Stimulated activated CD8-positive, alpha-beta memory T cell treated with anti-CD3 and anti-CD28 coated beads, Interleukin-12 subunit alpha, Interleukin-12 subunit beta, amount 100 ng/mL, for 1 hour (primary cell): Measurements from ENCODE around the gene GCK.

Experiments used
- DNase-seq: peaks from one replicate; pipeline ENCODE4 v3.0.0-alpha.2; 2020; ENCODE audit warnings: low read depth

The GCK gene

GRCh38 chr7:44189286-44189992 lies at the start of gene GCK:
GCK (minus strand) TSS chr7:44189439; CDS start chr7:44188953, 486 bp downstream.
- no peak for DNase-seq

- no peak for DNase-seq
Observed at GRCh38 chr7:44238116-44238695, 49.0 kb upstream of the GCK start.

GRCh38 chr7:44237696-44238095 lies 48.5 kb upstream of the GCK start:
- DNase-seq = no peak

GRCh38 chr7:44236333-44236728 lies 47.1 kb upstream of the GCK start:
- no peak for DNase-seq

DNA sequence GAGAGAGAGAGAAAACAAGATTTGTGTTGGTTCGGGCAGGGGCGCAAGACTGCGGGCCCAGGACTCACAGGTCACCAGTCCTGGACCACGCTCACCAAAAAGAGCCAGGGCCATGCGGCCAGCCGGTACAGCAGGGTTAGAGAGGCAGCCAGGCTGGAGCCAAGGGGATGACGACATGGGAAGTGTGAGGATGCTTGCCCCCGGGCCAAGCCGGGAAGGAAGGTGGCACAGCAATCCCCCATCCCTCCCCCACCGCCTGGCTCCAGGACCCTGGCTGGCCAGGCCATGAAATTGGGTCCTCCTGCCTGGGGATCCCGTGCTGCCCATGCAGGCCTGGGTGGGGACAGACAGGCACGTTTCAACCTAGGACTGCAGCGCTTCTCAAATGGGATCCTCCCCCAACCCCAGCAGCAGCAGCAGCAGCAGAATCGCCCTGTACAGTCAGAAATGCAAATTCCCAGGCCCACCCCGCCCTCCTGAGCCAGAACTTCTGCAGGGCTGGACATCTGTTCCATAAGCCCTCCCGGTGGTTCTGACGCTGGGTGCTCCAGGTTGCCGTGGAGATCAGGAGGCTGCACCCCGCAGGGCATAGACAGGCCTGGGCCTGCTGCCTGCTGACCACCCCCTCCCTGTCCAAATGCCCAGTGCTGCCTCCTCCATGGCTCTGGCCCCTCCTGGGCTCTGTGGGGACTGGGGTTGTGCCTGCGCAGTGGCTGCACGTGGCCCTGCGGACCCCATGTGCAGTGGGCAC lies 46.5 kb upstream of the GCK start:
- DNase-seq = no peak

DNA sequence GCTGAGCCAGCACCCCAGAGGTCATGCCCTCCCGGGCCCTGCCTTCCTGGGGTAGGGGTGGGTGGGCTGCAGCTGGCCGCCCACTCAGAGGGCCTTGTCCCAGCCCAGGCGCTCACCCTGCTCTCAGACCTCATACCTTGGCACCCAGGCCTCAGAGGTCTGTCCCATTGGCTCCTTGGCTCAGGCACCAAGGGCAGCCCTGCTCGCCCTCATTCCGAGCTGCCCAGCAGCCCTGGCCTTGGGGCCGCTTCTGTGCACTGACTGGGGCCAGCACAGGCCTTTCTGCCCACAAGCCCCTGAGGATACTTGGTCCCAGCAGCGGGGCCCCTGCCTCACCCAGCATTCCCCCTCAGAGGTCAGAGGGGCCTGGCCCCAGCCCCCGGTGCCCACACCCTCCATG lies 45.8 kb upstream of the GCK start:
- no peak for DNase-seq

DNA sequence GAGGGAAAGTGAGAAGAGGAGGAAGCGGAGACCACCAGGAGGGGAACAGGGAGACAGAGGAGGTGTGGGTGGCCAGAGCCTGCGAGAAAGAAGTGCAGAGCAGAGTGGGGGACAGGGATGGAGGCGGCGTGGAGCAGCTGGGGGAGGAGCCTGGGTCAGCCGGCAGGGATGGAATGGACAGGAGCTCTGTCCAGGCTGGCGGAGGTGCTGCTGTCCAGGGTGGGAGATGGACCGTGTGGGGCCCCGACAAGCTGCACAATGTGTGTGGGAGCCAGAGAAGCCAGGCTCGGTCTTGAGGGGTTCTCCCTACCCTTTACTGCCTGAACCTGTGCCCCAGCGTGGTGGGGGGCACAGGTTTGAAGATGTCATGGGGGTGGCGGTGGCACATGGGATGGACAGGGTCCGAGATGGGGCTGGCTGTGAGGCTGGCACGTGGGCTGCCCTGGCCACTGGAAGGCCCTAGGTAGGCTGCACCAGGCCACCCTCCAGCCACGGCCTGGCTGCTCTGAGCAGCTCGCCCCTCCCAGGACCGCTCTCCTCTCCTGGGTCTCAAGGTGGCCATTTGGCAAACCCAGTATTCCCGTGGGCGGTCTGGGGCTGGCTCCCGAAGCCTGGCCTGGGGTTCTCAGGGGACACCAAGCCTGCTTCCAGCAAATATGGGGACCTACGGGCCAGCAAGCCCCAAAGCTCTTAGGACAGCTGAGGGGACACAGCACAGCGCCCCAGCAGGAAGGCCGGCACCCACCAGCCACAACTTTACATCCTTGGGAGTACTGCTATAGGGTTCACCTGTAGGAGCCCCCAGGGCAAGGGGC lies 43.9 kb upstream of the GCK start:
- DNase-seq = no peak

DNA sequence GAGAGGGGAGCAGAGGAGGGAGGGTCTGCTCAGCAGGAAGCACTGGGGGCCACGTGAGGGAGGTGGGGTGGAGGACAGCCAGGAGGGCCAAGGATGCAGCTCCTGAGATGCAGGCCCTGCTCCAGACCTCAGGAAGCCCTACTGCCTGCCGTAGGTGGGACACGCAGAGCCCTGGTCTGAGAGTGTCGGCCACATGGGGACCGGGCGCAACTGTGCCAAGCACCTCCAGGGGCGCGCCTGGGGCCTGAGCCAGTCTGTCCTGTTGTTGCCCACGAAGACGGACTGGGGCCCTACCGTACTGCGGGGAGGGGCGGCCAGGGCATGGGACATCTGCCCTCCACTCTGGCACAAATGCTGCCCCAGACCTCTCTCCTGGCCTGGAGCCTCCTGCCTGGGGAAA lies 43.2 kb upstream of the GCK start:
- no peak for DNase-seq

- DNase-seq = no peak
Observed at GRCh38 chr7:44231088-44231487, 41.8 kb upstream of the GCK start.

DNA sequence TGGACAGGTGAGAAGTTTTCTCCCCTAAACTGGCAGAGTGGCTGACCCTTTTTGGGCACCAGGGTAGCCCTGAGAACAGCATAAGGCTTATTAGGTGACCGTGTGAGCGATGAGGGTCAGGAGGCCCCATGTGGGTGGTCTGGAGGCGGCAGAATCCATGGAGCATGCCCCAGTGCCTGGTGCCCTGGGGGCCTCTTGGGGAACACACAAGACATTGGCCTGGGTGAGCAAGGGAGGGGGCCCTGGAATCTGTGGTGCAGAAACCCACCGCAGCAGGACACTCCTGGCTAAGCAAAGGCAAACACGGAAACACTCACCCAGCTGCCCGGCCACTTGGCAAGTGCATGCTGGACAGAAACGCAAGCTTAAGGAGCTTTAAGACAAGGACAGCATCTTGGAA lies 41.0 kb upstream of the GCK start:
- DNase-seq = no peak

DNA sequence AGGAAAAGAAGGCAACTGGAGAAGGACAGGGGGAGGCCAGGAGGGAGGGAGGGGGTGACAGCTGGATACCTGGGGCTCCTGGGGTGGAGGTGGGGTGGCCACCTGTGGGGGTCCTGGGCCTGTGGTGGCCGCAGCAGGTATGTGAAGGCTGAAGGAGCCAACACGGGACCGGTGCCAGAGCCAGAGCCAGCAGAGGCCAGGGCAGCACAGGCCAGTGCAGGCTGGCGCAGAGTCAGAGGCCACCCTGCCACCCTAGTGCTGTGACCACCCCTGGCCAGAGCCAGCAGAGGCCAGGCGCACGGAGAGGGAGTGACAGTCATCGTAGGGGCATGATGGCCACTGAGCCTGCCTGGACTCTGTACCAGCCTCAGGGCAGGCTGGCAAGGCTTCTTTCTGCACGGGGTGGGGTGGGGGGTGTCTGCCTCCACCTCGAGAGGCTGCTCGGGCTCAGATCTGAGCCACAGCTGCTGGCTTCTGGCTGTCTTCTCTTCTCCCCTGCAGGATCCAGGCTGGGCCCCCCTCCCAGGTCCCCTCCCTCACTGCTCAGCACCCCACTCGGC lies 40.4 kb upstream of the GCK start:
- no peak for DNase-seq

- DNase-seq = no peak
Observed at GRCh38 chr7:44228571-44229350, 39.5 kb upstream of the GCK start.

DNA sequence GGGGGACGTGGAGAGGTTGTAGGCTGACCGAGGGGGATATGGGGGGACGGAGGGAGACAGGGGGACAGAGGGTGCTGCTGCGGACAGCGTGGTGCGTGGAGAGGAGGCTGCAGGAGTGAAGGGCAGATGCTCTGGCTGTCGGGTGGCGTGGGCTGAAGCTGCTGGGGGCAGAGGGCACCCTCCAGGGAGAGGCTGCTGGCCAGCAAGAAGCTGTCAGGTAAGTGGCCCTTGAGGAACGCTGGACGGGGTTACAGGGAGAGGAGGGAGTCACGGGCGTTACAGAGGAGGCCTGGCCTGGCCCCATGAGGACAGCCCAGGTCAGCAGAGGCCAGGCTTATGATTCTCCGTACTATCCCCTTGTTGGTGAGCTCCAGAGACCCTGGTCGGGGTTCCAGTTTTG lies 38.7 kb upstream of the GCK start:
- no peak for DNase-seq

DNA sequence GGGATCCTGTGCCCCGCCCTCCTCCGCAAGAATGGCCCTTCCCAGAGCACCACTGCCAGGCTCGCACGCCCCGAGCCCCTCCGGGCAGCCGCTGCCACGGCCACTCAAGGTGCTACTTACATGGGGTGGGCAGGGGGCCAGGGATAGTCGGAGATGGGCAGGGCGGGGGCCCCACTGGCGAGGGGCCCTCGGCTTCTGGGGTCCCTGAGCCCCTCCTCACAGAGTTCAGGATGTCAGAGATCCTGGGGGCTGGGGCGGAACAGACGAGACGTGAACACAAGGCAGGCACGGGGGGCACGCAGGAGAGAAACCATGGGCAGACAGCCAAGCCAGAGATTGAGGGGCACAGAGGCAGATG lies 37.1 kb upstream of the GCK start:
- no peak for DNase-seq

DNA sequence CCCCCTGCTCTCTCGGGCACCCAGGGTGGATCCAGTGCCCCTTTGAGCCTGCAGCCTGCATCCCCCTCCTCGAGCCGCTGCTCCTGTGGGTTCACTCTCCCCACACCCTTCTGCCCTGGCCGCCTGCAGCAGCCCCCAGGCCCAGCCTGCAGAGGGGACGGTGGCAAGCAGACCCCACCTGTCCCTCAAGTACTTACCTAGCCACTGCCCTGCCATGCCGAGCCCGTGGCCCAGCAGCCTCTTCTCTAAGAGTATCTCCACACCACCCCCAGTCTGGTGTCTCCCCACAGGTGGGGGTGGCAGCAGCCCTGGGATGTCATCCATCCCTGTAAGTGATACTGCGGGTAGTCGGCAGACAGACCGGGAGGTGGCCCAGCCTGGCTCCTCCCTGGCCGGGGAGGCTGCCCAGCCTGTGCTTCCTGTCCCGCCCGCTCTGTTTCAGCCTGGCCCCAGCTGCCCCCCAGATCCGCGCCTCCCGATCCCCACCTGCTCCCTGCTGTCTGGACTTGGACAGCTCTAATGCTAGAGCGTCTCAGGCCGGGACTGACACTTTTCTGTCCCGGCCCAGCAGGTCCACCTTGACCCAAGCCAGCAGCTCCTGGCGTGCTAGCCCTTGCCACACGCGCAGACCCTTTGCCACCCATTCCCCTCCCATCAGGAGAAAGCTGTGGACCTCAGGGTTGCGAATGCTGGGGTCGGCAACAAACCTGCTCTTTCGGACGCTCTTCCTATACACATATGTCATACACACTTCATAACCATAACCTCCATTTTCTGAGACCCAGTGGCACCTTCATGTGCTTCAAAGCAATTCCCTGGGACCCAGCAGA lies 36.5 kb upstream of the GCK start:
- no peak for DNase-seq

DNA sequence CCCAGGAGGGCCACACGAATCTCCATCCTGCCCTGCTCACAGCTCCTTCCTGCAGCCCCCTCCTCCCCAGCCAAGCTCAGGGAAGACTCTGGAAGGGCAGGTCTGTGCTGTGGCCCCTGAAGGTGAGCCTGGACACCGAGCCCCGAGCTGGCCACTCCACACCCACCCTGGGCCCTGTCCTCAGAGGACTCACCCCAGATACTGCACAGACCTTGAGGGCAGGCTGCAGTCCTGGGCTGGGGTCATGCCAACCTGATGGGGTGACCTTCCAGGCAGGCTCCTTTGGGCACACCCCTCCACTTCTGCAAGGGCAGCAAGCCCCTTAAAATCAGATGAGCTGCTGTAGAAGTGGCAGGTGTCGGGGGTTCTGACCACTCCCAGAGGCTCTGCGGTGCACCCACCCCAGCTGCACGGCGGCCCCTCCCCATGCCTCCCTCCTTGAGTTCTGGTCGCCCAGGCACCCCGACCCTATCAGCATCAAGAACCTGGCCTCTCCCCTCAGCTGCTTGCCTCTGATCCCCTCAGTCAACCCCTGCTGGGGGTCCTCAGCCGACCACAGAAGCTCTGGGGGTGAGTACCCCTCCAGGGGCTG lies 35.8 kb upstream of the GCK start:
- no peak for DNase-seq

- DNase-seq = no peak
Observed at GRCh38 chr7:44224080-44224973, 35.1 kb upstream of the GCK start.

DNA sequence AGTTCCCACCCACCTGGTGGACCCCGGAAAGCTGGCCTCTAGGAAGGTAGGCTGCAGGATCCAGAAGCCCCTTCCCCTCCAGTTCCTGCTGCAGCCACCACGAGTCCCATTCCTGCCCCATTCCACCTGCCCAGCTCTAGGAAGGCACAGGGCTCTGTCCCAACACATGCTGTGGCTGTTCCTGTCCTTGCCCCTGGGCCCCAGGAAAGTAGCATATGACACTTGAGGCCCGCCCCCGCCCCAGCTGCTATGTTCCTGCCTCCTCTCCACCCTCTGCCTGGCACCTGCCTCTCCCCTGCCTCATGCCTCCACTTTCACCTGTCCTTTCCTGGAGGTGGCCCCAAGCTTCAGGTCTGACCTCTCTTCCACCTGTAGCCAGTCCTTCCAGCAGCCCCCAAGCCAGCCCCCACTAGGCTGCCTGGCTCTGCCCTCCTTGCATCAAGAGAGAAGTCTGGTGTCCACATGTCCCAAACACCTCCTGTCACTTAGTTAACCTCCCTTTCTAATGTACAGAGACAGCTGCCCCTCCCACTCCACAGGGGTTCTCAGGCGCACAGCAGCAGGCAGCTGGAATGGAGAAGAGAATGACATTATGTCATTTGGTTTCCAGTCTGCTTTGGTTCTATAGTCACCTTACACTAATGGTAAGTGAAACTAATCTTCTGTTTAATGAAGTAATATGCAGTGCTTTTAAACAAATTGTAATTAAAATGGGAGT lies 34.3 kb upstream of the GCK start:
- DNase-seq = no peak
